Measurements from ENCODE around the gene MROH2A.
A peak's percentile ranks its signal among the peaks of the same experiment; 100 is the strongest.

MROH2A gene

DNA sequence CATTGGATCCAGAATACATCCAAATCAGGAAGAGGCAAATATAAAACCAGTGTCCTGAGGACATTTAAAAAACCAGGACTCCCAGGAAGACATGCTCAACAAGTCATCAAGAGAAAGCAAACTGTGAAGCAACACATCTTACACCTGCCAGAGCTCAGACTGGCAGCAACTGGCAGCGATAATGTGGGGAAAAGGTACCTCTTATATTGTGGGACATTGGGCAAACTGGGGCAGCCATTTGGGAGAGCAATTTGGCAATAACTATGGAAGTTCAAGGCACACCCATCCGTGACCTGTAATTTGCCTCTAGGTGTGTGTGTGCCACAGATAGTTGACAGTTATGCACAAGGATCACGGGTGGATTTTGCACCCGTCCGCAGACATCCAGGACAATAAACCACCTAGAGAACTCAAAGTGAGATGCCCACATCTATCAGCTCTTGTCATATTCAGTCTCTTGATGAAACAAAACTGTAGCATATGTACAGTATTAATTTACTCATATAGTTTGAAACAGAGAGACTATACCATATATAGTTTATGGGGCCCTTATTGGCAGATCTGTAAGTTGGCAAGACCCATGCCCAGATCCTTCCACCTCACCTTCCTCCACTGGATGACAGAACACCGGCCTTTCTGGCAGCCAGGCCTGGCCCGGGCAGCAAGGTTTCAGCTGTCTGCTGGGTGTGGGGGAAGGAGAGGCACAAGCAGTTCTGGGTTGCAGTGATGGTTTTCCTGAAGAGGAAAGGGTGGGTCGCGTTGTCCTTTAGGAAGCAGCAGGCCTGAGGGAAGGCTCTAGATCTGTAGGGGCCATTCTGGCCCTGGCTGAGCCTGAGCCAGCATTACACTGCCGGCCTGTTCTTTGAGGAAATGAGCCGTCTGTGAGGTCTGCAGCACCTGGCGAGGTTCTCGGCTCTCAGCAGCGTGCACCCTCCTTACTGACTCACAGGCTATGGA, 57.4 kb downstream of the MROH2A start:
- peak; percentile 38 for DNase-seq (ENCODE audit: low spot score)

DNA sequence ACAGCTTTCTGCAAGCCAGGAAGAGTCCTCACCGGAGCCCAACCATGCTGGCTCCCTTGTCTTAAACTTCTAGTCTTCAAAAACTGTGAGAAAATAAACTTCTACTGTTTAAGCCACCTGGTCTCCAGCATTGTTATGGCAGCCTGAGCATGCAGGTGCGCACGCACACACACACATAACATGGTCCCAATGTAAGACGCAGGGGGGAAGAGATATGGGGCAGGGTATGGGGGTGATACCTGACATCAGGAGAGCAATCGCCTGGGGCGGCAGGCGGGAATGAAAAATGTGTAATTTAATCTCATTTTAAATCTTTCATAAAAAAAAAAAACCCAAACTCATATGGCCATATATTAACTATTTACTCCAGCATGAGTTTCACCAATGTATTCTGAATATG, 58.2 kb downstream of the MROH2A start:
- no peak for DNase-seq (ENCODE audit: low spot score)

DNA sequence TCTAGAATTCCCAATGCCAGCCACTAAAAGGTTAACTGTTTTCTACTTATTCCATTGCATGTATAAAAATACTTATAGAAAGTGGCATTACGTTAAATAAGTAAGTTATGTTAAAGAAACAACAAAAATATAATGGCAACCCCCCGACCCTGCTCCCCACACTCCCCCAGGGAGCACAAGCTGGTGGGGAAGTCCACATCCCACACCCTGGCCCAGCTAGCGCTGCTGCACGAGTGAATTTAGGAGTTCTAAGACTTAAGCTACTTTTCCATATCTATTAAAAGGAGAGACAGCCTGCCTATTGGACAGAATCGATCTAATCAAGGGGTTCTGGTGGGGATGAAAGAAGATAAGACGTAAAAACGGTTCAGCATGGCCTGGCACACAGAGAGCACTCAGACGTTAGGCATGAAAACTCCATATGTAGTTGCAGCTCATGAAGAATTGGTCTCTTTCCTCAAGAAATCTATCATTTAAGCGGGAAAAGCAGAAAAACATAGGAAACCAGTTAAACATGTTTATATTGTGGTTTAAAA, 59.6 kb downstream of the MROH2A start:
- peak; percentile 37 for DNase-seq (ENCODE audit: low spot score)

DNA sequence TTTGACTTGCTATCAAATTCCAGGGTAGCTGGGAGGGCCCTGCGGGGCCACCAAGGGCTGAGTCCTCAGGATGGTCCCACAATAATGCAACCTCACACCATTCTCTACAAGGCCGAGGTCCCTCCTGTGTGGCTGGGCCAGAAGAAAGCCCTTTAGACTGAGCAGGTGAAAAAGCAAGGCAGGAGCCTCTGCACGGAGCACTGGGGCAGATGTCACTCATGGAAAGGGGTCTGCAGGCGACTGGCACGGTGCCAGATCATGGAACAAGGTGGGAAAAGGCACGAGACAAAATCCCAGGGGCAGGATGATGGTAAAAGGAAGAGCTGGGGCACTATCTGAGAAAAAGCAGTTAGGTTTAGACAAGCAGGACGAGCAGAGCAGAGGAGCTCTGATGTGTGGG, 60.1 kb downstream of the MROH2A start:
- peak; percentile 28 for DNase-seq (ENCODE audit: low spot score)

DNA sequence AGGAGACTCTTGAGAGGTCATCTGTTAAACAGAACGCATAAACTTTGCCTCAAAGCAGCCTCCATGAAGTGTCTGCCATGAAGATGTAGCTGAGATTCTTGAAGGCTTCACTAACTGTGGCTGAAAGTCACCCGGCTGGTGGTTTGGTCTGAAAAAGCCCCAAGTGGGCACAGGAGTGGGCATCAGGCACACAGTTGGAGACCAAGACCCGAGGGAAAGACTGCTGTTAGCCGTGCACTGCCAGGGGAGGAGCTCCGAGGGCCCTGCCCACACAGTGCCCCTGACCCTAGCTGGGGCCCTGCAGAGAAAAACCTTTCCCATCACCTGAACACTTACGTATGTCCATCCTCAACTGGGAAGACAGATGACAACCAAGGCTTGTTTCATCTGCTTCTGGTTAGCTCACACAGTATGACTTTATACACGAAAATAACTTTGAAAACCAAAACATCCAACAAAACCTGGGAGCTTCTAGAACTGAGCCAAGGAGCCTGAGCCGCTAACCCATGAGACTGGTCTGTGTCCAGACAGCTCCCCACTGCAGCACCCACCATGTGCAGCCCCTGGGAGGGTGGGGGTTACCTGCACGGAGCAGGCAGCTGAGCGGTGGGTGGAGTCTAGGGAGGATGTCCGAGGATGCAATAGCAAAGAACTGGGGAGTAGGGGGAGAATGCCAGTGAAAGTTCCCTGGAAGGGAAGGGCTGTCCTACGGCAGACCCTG, 60.8 kb downstream of the MROH2A start:
- DNase-seq (ENCODE audit: low spot score): peak; percentile 48

DNA sequence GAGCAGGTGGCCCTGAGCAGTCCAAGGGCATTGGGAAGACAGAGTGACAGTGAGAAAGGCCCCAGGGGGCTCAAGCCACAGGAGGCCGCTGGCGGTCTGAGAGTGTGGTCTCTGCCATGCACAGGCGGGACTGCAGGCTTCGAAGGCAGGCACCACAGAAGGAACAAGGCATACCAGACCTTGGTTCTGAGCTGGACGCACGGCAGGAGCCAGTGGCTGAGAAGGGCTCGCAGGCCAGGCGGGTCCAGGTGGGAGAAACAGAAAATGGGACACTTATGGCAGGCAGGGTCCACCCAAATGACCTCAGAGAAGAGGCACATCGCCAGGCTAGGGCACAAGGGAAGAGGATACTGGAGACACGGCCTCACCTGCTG, 61.3 kb downstream of the MROH2A start:
- peak; percentile 31 for DNase-seq (ENCODE audit: low spot score)

DNA sequence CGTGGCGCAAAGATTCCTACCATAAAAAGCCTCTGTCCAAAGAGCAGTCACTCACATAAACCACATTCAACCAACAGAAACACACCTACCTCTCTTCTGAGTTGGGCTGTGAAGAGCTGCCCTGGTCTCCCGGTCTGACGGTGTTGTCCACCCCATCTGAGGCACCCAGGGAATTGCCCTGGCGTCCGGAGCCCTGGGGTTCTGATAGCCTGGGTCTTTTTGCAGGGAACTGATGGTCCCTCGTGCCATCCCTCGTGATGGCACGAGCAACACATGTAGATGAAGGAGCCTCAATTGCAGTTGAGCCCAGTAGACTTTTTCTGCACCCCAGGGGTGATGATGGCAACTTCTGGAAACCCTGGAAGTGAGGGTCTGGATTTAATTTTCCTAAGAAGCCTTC, 62.4 kb downstream of the MROH2A start:
- no peak for DNase-seq (ENCODE audit: low spot score)

DNA sequence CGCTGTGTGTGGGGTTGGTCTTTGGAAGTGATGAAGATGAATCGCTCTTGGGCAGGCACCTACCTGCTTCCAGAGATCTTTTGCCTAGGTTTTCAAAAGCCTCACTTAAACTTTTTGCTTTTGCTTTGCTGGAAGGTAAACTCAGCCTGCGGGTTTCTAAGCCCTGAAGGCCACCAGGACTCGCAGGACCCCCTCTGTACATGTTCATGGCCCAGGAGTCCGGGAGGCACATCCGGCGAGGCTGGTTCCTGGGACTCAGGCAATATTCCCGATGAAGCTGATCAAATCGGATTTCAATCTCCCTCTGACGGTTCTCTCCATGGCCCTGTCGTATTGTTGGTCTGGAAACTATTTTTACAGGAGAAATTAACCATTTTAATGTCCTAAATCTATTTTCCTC, 63.1 kb downstream of the MROH2A start:
- DNase-seq (ENCODE audit: low spot score): no peak

DNA sequence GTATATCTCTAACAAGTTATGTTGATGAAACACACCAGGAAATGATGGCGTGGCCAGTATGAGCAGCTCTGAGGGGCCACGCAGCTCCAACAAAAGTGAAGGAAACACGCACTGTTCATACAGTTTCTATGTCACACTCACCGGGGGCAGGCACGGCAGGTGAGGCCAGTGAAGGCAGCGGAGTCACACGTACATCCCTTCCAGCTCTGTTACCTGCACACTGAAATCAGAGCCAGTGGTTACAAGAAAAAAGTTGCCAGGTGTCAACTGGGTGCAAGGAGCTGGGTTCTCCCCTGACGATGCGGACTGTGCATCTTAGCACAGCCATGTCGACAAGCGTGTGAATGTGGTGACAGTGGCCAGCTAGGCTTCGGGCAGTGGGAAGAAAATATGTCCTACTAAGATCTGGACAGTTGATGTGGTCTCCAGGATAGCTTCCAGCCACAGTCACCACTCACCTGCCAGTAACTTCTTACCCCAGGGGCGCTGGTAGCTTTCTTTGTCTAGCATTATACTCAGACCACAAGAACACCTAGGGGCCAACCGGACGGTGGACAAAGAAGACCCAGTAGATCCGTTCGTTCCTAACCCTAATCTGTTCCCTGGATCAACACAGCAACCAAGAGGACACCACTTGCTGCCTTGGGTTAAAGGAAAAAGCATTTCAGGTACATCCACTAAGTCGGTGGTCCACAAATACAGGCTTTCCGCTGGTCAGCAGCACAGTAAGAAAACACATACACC, 66.1 kb downstream of the MROH2A start:
- no peak for DNase-seq (ENCODE audit: low spot score)

DNA sequence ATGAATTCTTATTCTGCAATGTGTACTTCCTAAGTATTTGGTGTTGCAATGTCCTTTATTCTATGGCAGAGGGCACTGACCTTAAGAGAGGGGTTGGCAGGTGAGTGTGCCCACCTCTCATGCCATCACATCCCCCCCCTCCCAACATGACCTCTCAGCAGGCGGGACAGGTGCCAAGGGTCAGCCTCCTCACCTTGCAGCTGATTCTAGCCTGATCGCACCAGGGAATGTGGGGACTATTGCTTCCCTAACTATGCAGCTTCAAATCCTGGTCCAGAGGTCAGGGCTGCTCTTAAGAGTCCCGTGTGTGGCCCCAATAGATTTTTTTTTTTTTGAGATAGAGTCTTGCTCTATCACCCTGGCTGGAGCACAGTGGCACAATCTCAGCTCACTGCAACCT, 66.7 kb downstream of the MROH2A start:
- no peak for DNase-seq (ENCODE audit: low spot score)

DNA sequence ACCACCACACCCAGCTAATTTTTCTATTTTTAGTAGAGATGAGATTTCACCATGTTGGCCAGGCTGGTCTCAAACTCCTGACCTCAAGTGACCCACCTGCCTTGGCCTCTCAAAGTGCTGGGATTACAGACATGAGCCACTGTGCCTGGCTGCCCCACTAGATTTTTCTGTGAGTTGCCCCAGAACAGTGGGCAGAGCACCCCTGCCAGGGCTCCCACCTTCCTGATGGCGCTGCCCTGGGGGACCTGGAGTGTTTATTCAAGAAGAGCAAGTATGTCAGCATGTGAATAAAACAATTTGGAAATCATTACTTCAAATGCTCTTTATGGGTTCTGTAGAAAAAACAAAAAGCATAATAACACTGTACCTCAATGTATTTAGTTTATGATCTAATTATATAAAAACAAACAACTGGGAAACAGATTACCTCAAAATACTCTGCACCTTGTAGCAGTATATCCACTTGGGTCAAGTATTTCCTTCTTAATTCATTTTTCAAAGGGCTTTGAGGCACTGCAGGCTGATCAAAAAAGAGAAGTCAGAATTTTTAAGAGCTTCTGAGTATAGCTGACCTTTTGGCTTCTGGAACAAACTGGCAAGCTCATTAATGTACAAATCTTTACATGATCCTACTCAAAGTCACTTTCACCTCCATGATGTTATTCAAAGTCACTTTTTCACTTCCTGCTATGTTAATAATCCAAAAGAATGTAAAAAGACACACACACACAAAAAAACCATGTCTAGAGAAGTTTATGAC, 67.4 kb downstream of the MROH2A start:
- DNase-seq (ENCODE audit: low spot score): no peak

DNA sequence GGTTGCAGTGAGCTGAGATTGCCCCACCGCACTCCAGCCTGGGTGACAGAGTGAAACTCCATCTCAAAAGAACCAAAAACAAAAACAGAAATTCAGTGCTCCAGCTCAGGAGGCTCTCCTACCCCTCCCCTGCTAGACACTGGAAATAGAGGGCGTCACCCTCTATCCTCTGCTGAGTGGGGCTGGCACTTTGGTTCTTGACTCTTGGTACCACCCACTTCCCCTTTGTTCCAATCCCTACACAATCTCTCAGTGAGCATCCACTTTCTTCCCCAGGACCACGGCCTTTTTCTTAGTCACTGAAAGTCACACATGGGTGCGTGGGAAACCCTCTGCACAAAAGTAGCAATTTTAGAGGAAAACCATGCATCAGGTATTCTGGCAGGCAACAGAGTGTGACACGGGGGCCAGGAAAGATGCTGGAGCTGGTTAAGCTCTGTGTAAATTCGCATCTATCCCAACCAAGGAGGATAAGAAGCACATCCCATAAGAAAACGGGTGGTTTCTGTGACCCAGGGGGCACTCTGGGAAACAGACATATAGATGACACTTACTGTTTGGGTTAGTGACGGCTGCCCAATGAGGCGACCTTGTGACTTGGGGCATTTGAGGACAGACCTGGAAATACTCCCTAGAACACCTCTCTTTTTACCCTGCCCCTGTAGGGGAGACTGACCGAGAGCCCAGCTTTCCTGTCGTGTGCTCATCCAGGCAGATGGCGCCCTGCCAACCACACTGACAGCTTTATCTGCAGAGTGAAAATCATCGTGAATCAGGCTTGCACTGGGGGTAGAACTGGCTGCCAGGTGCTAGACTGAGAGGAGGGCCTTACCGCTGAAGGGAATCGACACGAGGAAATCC, 68.5 kb downstream of the MROH2A start:
- DNase-seq (ENCODE audit: low spot score): no peak

DNA sequence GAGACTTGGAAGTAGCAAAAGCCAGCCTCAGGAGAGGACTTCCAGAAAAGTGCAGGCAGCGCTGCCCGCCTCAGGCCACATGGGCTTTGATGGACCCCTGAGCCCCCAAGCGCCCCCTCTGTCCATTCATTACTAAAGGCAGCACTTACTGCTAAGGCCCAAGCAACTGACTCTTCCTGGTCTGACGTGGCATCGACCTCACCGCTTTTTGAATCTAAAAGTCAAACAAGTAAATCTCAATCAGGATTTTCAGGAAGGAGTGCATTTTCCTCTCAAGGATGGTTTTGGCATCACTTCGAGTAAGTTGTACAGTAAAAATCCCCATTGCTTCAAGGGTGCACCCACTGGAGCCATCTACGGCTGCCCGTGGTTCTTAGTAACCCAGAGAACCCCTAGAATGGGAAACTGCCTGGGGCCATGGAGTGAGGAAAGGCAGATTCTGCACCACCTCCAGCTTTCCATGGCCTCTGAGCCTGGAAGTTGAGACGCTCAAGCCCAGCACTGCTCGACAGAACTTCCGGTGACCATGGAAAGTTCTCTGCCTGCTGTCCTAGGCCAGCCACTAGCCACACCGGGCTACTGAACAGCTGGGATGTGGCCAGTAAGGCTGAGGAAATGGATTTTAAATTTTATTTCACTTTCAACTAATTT, 69.2 kb downstream of the MROH2A start:
- DNase-seq (ENCODE audit: low spot score): no peak

DNA sequence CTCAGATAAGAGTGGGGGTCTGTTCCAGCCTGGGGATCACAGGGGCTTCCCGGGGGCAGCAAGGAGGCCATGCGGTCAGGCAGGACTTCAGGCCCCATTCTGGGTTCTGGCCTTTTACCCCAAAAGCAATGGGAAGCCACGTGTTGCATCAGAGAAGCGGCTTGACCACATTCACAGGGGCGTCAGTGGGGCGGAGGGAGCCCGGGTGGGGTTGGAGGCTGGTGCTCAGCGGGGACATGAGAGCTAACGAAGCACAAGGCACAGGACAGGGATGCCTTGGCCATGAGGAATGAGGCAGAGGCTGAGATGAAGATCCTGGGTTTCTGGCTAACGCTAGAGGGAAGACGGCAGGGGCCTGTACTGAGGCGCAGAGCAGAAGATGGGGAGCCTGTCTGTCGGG, 70.1 kb downstream of the MROH2A start:
- no peak for DNase-seq (ENCODE audit: low spot score)

DNA sequence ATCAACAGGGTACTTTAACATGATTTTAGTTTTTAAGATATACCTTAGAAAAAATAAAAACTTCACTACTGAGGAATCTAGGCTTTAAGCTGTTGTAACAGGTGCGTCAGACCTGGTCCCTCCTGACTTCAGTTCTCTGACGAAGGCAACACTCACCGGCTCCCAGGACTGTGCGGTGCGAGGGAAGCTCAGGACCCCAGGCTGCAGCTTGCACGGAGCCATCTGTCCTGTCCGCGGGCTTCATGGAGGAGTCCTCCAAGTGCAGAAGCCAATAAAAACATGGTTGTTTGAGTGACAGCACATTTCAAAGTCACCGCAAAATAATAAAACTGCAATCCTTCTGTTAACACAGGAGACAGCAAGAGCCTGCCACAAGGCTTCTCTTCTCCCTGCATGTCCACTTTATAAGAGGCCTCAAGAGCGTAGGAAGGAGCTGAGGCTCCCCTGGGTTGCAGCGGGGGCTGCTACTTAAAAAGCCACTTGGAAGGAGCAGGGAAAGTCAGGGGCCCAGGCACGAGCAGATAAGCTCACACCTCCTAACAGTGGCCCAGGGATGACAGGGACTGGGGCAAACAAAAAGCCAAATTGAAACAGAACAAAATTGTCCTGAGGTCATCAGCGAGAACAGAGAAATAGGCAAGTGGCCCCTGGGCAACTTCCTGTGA, 71.6 kb downstream of the MROH2A start:
- DNase-seq (ENCODE audit: low spot score): no peak

DNA sequence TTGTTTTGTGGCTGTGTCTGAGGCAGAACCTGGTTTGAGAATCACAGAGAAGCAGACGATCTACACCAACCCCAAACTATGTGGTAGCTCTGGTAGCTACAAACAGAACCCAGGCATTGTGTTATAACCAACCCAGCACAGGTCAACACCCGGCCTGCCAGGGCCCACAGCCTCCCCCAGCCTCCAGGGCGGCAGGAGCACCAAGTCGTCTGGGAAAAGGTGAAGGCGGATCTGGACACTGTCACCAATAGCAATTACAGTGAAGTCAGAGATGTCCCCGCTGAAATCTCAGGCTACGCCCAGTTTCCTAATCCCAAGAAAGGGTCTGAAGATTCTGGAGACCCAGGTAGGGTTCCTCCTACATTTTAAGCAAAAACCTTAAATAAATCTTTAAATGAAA, 72.6 kb downstream of the MROH2A start:
- no peak for DNase-seq (ENCODE audit: low spot score)

DNA sequence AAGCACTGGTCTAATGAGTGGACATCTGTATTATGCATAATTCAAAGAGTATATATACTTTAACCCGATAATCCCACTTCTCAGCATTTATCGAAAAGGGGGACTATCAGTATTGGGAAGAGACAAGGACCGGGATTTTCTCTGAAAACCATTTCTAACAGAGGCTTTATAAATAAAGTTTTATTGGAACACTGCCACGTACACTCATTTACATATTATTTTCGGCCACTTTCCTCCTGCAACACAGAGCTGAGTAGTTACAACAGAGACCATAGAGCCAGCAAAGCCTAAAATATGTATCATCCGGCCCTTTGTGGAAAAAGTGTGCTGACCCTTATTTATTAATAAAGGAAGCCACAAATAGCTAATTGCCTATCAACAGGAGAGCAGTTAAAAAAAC, 73.0 kb downstream of the MROH2A start:
- no peak for DNase-seq (ENCODE audit: low spot score)

DNA sequence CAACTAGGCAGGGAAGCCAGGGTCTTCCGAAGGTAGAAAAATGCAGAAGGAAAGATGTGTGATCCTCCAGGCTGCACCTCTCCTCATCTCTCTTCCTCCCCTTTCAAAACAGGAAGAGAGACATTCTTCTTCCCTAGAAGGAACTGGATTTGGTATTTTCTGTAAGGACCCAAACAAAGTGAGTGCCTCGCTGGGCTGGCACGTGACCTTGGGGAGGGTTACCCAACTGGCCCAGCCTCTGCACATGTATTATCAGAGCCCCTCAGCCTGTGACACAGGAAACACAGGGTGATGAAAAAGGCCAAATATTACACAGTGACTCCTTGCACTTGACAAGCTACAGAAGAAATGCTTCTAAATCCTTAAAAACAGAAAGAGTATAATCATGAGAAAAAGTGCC, 73.9 kb downstream of the MROH2A start:
- no peak for DNase-seq (ENCODE audit: low spot score)

DNA sequence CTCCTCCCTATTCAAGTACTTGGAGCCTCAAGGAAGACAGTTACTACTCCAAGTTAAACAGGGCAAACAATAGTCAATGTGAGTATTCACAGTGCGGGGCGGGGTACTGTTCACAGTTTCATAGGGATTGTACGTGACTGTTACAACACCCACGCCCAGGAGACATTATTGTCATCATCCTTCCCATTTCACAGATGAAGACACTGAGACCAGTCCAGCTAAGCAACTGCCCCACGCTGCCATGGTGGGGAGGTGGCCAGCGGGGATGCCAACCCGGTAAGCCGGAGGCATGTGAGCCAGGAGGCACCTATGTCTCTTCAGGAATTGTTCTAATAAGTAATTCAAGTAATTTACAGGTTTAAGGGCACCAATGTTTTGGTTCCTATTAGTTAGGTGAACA, 75.2 kb downstream of the MROH2A start:
- no peak for DNase-seq (ENCODE audit: low spot score)

DNA sequence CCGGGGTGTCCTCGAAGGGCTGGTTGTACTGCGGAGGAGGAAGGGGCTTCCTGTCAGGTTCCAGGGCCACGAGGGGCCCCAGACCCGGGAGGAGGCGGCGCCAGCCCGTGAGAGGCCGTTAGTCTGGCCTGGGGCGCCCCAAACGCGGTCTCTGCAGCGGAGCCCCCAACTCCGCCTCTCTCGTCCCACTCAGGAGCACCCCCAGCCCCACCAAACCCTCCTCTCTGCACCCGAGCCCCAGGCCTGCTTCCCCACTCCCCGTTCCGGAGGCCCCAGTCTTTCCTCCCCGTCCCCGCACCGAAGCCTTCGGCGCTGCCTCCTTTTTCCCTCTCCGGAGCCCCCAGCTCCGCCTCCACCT, 75.7 kb downstream of the MROH2A start:
- DNase-seq (ENCODE audit: low spot score): no peak
